H1 (cell line): ENCODE measurements around the gene KRT7. TPM values are rescaled to one million over a fixed set of nuclear protein-coding genes. Genes with fewer than 3 reads are reported as not detected.

Experiments used
- E2F6 ChIP-seq: IDR thresholded peaks from 2 replicates; pipeline ENCODE4 v1.6.1; 2012; ENCODE audit warnings: inconsistent platforms
- HDAC2 ChIP-seq, 2 experiments: fragments of 300-600 bp in 1 of 2; sonication (generic) in 1 of 2; IDR thresholded peaks; 2 replicates each; pipeline ENCODE4 v1.6.1; 2011 to 2012; ENCODE audit warnings: low read depth in 2 of 2, low read length in 2 of 2, mild to moderate bottlenecking in 2 of 2, moderate library complexity in 2 of 2, borderline replicate concordance in 1 of 2, inconsistent platforms in 1 of 2
- JUND ChIP-seq: IDR thresholded peaks from 2 replicates; pipeline ENCODE4 v1.6.1; 2011; ENCODE audit warnings: mild to moderate bottlenecking, improper control_type of control experiment, low read length
- RBBP5 ChIP-seq: IDR thresholded peaks from 2 replicates; pipeline ENCODE4 v1.7.1; 2012; ENCODE audit warnings: low read depth, mild to moderate bottlenecking, inconsistent platforms, low read length, moderate library complexity, borderline replicate concordance
- polyA plus RNA-seq, 7 experiments: library from polyadenylated mRNA; depleted of rRNA in 3 of 7; stranded (reverse) in 5 of 7; unstranded in 2 of 7; fragments of >200 nt in 5 of 7; fragments of 200-250 nt in 2 of 7; gene quantifications; 1 replicate in 5 of 7; 2 replicates in 1 of 7; 4 replicates in 1 of 7; pipeline versions ENCODE4 v1.2.1 to v1.2.3, GENCODE V29; 2011 to 2013; ENCODE audit warnings: missing spikeins in 2 of 7, mixed read lengths in 2 of 7
- total RNA-seq: library from RNA; stranded (reverse); fragmentation: NEBNext Ultra II Directional; extraction: Animal tissue kit (Norgen Biotek cat#: 25700); gene quantifications from 2 replicates; pipeline ENCODE4 v1.2.1, GENCODE V29; 2021

The KRT7 gene
- total and polyA plus RNA-seq, 2 of the 8 experiments (the other 6 are each of a cell fraction or from before 2014, with no cell fraction given): 13.2 to 19.0 TPM

GRCh38 chr12:52279422-52280318 lies 46.6 kb downstream of the KRT7 start (continued):
- TF ChIP-seq RBBP5: no peak
- TF ChIP-seq JUND: no peak
- TF ChIP-seq HDAC2 (IDR thresholded peaks at IDR 0.05; ENCODE audit: borderline replicate concordance in 1 of 2, low read depth in 2 of 2, low read length in 2 of 2): no peak
- TF ChIP-seq E2F6: no peak
